GM18519 (cell line): ENCODE measurements around the gene ZSWIM1.
A peak's percentile ranks its signal among the peaks of the same experiment; 100 is the strongest.
"Not testable (repeated sequence)": the region's sequence is repeated elsewhere in the genome, so short reads cannot be mapped to it uniquely, and the experiment has no call there.

Experiments
- ATAC-seq: cut with Tn5 transposase; IDR thresholded peaks from one replicate; pipeline ENCODE4 v1.9.1; 2021; ENCODE audit warnings: mild to moderate bottlenecking, moderate library complexity; ENCODE audit not compliant: unreplicated experiment, low FRiP score

Gene ZSWIM1

DNA sequence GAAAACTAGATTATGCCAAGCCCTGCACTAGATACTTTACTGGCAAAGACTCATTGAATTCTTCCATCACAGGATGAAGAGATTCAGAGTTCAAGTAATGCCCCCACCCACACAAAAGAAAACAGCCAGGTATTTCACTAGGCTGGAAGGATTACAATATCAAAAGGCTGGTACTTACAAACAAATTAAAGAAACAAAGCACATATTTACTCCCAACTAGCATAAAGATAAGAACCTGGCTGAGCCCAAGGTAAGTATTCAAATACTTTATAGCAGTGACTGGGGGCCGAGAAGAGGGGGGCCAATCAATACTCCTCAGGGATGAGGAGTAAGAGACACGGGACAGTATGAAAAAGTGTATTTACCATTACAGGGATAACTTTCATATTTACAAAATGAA lies 27.5 kb upstream of the ZSWIM1 start:
- no peak for ATAC-seq

DNA sequence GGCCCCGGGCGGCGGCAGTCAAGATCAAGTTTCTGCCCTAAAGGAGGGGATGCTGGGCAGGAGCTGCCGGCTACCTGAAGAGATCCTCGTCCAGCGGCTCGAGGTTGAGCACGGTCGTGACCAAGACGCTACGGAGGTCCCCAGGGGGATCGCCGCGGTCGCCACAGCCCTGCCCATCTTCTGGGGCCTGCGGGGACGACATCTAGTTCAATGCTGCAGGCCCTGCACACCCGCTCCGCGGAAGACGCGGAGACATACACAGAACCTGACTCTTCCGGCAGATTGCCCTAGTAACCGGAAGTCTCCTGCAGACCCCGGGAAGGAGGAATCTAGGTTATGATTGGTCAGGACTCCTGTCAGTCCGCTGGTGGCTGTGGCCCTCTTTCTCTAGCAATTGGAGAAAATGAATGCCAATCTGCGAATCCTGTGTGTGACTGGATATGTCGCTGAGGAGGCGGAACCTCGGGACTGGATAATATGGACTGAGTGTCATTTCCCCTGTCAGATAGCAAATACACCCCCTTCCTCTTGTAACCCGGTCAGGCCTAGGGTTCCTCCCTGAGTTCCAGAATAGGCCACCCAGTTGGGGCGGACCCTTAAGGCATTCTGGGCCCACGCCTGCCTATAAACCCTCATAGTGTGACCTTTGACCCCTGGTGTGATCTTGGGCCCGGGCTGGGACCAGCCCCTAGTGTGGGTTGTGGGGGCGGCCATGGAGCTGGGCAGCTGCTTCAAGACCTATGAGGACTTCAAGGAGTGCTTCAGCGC lies 23.7 kb upstream of the ZSWIM1 start, which contains the start of the genes ACOT8 and ZSWIM3:
ACOT8 (minus strand) TSS at position 279 of the 768 bp plus-strand sequence; CDS start at position 202, 77 bp downstream.
ZSWIM3 (plus strand) TSS at position 501 of the 768 bp plus-strand sequence; CDS start at position 713, 212 bp downstream.
- ATAC-seq = peak; percentile 90

DNA sequence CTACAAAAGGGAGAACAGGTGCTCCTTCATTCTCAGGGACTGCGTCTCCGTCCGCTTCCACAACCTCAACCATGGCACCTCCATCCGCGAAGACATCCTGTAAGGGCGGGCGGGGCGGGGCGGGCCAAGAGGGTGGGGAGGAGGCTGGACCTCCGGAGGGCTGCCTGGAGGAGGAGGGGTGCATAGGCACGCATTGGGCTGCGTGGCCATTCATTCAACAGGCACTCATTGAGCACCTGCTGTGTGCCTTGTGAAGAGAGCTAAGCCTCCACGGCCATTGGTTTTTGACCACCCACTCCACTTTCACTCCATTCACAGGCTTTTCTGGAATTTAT lies 23.2 kb upstream of the ZSWIM1 start:
- no peak for ATAC-seq

DNA sequence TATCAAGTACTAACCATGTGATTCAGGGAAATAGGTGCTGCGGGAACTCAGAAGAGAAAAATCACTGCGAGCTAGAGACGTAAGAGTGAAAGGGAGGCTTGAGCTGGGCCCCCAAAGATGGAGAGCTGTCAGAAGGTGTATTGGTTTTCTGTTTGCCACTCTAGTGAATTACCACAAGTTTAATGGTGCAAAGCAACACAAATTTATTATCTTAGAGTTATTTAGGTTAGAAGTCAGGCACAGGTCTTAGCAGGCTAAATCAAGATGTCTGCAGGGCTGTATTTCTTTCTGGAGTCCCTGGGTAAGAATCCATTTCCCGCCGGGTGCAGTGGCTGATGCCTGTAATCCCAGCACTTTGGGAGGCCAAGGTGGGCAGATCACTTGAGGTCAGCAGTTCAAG lies 21.1 kb upstream of the ZSWIM1 start:
- ATAC-seq = no peak

DNA sequence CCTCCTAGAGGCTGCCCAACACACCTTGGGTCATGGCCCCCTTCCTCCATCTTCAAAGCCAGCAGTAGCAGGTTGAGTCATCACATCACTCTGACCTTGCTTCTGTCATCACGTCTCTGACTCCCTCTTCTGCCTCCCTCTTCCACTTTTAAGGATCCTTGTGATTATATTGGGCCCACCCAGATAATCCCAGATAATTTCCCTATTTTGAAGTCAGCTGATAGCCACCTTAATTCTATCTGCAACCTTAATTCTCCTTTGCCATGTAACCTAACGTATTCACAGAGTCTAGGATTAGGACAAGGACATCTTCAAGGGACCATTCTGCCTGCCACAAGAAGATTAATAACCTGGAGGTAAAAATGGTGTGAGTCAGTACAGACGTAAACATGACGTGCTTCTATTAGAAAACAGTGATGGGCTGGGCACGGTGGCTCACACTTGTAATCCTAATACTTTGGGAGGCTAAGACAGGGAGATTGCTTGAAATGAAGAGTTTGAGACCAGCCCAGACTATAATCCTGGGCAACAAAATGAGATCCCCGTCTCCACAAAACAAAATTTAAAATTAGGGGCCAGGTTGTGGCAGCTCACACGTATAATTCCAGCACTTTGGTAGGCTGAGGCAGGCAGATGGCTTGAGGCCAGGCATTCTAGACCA lies 20.3 kb upstream of the ZSWIM1 start:
- ATAC-seq = no peak

DNA sequence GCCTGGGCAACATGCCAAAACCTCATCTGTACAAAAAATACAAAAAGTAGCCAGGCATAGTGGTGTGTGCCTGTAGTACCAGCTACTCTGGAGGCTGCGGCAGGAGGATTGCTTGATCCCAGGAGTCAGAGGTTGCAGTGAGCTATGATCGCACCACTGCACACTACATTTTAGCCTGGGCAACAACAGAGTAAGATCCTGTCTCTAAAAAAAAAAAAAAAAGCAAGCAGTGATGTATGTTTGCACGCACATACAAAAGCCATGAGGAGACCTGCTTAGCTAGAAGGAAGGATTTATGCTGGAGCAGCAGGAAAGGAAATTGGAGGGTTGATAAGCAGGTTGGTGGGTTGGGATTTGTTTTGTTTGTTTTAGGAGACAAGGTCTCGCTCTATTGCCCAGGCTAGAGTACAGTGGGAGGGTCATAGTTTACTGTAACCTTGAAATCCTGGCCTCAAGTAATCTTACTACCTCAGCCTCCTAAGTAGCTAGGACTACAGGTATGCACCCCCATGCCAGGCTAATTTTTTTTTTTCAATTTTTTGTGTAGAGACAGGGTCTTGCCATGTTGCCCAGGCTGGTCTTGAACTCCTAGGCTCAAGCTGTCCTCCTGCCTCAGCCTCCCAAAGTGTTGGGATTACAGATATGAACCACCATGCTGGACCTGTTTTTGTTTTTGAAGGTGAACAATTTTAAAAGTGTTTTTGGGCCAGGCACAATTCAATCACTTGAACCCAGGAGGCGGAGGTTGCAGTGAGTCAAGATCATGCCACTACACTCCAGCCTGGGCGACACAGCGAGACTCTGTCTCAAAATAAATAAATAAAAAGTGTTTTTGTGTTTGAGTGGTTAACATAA lies 19.6 kb upstream of the ZSWIM1 start:
- ATAC-seq = no peak

DNA sequence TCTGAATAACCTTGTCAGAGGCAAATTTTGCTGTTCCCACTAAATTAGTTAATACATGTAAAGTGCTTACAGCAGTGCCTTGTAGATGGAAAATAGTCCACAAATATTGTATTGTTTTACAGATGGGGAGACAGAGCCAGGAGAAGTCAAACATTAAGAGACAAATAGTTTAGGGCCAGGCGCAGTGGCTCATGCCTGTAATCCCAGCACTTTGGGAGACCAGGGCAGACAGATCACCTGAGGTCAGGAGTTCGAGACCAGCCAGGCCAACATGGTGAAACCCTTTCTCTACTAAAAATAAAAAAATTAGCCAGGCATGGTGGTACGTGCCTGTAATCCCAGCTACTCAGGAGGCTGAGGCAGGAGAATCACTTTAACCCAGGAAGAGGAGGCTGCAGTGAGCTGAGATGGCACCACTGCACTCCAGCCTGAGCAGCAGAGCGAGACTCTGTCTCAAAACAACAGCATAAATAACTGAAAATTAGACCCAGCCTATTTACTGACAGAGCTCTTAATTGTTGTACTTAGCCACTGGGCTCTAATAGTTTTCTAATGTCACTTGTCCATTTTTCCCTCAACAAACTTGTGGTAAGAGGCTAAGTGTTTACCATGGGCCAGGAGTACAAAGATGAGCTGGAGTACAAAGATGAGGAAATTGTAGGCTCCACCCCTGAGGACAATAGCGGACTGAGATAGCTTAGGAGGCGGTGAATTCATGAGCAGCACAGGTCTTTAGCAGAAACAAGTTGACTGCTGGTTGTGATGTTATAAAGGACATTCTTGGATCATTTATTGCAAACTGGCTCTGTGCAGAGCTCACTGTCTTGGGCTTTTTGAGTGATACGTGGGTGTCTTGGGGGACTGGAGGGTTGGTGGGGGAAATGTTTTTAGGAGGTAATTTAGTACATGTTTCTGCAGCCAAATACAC lies 17.2 kb upstream of the ZSWIM1 start:
- no peak for ATAC-seq

DNA sequence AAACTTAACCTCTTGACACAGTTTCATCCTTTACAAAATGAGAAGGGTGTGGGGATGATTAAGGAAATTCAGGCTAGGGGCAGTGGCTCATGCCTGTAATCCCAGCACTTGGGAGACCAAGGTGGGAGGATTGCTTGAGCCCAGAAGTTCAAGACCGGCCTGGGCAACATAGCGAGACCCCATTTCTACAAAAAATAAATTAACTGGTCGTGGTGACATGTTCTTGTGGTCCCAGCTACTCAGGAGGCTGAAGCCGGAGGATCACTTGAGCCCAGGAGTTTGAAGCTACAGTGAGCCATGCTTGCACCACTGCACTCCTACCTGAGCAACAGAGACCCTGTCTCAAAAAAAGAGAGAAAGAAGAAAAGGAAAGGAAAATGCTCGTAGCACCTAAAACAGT lies 14.6 kb upstream of the ZSWIM1 start:
- no peak for ATAC-seq

DNA sequence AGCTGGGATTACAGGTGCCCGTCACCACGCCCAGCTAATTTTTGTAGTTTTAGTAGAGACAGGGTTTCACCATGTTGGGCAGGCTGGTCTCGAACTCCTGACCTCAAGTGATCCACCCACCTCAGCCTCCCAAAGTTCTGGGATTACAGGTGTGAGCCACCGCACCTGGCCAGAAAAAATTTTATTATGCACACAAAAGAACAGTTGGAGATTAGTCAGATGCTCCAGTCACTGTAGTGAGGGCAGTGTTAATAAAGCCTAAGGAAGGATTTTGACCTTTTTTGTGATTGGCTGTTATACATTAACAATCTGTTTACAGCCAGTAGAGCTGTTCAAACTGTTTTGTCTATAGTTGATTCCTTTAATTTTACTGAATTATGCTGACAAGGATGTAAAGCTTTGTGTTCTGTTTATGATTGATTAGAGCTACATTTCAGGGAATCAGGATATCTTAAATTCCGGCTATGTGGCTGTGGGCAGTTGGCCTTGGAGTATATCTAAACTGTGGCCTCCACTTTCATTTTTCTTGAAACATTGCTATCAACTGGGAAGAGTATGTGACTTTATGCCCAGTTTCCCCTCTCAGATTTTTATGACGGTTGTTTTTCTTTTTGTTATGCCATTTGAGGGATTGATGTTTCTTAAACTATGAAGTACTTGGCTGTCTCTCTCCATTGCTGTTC lies 13.8 kb upstream of the ZSWIM1 start:
- ATAC-seq = no peak

DNA sequence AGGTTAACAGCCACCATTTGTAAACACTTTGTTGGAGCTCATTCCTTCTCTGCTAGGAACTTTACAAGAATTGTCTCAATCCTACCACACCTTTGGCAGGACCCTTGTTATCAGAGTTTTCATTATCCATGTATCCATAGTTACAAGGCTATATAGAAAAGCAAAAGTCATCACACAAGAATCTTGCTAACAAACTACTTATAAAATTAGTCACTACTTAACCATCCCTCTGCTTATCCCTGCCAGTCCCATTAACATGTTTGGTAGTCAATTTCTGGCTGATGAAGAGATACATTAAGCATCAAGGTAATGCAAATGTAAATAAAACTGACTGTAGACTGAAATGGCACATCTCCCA lies 13.2 kb upstream of the ZSWIM1 start:
- no peak for ATAC-seq

DNA sequence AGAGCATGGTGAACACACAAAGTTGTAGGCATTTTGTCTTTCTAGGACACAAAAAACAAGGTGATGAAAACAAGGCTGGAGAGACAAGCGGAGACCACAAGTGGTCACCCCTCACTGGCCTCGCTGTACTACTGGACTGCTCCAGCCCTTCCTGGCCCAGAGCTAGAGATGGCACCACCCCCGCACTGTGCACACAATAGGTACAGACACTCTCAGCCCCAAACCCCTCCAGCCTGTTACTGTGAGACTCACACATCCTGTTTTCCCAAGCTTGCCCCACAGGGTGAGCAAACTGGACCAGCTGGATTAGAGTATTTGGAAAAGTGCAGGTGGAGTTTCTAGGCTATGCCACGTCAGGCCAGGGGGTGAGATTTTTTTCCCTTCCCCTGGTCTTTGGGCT lies 8.4 kb upstream of the ZSWIM1 start:
- no peak for ATAC-seq

DNA sequence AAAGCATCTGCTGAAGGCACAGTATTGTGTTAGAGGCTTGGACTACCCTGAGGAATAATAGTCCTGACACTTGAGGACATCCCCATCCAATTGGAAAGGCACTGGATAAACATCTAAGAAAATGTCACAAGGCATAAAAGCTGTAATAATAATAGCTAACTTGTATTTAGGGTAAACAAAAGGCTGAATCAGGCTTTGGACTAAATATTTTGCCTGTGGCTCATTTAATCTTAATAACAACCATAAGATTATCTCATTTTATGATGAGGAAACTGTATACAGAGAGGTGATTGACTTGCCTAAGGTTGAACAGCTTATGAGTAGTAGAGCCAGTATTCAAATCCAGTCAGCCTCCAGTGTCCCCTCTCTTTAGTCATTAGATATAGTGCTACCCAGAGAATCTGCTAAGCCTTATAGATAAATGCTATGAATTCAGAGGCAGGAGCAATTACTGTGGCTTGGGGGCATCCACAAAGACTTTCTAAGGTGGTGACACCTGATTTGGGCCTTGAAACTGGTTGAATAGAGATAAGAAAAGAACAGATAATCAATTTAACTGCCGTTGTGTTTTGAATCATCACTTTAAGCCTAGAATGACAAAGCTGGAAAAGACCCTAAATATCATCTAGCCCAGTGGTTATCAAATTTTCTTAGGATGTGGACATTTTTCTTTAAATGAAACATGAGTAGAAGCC lies 7.5 kb upstream of the ZSWIM1 start:
- no peak for ATAC-seq

DNA sequence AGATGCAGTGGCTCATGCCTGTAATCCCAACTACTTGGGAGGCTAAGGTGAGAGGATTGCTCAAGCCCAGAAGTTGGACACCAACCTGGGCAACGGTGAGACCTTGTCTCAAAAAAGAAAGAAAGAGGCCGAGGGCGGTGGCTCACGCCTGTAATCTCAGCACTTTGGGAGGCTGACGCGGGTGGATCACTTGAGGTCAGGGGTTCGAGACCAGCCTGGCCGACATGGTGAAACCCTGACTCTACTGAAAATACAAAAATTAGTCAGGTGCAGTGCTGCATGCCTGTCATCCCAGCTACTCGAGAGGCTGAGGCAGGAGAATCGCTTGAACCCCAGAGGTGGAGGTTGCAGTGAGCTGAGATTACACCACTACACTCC lies 6.9 kb upstream of the ZSWIM1 start:
- not testable (repeated sequence) for ATAC-seq

DNA sequence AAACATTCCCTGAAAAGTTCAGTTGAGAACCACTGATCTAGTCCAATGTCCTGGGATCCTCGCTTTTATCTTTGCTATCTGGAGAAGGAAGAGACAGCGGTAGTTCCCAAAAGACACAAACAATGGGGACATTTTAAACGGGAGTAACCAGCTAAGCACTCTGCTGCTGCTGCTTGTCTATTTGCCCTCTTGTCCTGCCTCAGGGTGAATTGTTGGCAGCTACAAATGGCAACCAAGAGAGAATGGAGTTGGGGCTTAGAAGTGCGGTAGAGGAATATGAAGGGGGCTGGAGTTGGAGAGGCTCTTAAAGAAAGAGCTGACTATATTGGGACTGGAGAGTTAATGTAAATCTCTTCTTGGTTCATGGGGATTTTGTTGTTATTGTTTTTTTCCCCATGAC lies 6.5 kb upstream of the ZSWIM1 start:
- ATAC-seq = no peak

DNA sequence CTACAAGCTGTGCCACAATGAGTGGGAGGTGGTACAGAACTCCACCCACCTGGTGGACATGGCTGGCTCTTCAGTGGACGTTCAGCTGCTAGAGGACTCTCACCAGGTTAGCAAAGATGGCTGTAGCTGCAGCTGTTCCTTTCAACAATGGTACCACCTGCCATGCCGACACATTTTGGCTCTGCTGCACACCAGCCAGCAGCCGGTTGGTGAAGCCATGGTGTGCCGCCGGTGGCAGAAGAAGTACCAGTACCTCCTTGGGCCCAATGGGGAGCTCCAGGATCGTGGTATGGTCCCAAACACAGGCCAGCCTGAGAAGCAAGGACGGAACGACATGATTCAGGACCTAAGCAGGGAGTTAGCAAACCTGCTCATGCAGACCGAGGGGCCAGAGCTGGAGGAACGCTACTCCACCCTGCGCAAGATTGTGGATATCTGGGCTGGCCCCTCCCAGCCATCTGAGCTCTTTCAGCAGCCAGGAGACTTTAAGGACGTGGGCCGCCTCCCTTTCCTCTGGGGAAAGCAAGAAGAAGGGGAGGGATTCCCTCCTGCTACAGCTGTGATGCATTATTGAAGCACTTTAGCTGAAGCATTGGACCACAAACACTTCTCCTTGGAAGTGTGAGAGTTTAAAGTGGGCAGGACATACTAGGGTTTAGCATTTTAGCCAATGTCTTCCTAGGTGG lies 2.8 kb upstream of the ZSWIM1 start:
- ATAC-seq = no peak

DNA sequence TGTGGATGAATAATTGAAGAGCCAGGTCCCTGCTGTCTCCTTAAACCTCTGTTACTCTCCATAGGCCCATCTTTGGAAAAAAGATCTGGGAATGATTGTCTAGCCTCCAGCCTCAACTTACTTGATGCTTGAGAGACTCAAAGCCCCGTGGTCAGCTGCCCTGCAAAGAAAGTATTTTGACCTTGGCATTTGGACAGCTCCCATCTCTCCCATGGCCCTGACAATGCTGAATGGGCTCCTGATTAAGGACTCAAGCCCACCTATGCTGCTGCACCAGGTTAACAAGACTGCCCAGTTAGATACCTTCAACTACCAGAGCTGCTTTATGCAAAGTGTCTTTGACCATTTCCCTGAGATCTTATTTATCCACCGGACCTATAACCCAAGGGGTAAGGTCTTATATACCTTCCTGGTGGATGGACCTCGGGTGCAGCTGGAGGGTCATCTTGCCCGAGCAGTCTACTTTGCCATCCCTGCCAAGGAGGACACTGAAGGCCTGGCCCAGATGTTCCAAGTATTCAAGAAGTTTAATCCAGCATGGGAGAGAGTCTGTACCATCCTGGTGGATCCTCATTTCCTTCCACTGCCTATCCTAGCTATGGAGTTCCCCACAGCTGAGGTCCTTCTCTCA lies 1.6 kb downstream of the ZSWIM1 start:
- ATAC-seq = no peak

DNA sequence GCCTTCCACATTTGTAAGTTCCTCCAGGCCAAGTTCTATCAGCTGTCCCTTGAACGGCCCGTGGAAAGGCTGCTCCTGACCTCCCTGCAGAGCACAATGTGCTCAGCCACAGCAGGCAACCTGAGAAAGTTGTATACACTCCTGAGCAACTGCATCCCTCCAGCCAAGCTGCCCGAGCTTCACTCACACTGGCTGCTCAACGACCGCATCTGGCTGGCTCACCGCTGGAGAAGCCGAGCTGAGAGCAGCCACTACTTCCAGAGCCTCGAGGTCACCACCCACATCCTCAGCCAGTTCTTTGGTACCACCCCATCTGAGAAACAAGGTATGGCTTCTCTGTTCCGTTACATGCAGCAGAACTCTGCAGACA lies 2.1 kb downstream of the ZSWIM1 start:
- ATAC-seq = no peak
